GM10248 (cell line): ENCODE data around the gene DCLK1.

Experiments
- CTCF ChIA-PET: fragments of 300-600 bp; sonication (Branson Sonifier 250); formaldehyde crosslinking; extraction: SDS; loops from one replicate; lab custom pipeline; 2021; ENCODE audit warnings: antibody characterized with exemption; lab: Yijun Ruan, JAX
- POLR2A ChIA-PET: fragments of 350-650 bp; sonication (Branson Sonifier 250); formaldehyde crosslinking; extraction: SDS; loops from one replicate; lab custom pipeline; 2020; ENCODE audit warnings: antibody characterized with exemption; lab: Yijun Ruan, JAX
- DNase-seq: peaks from one replicate; pipeline ENCODE4 v3.0.0; 2012; ENCODE audit errors: extremely low spot score
- CTCF ChIP-seq: IDR thresholded peaks from 2 replicates; pipeline ENCODE4 v1.5.1; 2012; ENCODE audit warnings: mild to moderate bottlenecking, low read depth; ENCODE audit errors: extremely low read depth, missing control alignments, control extremely low read depth

Gene DCLK1

GRCh38 chr13:35888981-35889380, 242.2 kb downstream of the DCLK1 start:
- ChIA-PET CTCF (no interaction called here), POLR2A (no interaction called here)
- no peak for DNase-seq

GRCh38 chr13:35888457-35888883, 242.7 kb downstream of the DCLK1 start:
- TF ChIP-seq CTCF, result no peak
- DNase-seq, result no peak
- CTCF ChIA-PET, result no interaction called here
- POLR2A ChIA-PET, result no interaction called here

More at GRCh38 chr13:35888981-35889380, 242.2 kb downstream of the DCLK1 start:
- no peak for TF ChIP-seq CTCF

GRCh38 chr13:35887115-35887666, 244.0 kb downstream of the DCLK1 start:
- ChIA-PET CTCF (no interaction called here), POLR2A (no interaction called here)
- no peak for DNase-seq
- TF ChIP-seq CTCF, result no peak

- TF ChIP-seq CTCF, result no peak
- POLR2A ChIA-PET, result no interaction called here
- CTCF ChIA-PET, result no interaction called here
- DNase-seq, result no peak
Observed at GRCh38 chr13:35886332-35887114, 244.7 kb downstream of the DCLK1 start.

- no peak for TF ChIP-seq CTCF
- ChIA-PET CTCF (interaction anchor here (1.1 kb wide), 1 partner anchor 10 kb away, joined by 3 read pairs; no protein-coding TSS in a partner anchor), POLR2A (no interaction called here)
- no peak for DNase-seq
Observed at GRCh38 chr13:35884211-35884760, 246.9 kb downstream of the DCLK1 start.

GRCh38 chr13:35882722-35883497, 248.3 kb downstream of the DCLK1 start:
- POLR2A ChIA-PET, result no interaction called here
- CTCF ChIA-PET, result no interaction called here
- no peak for TF ChIP-seq CTCF

More at GRCh38 chr13:35882722-35883497, 248.3 kb downstream of the DCLK1 start:
- DNase-seq, result no peak
